A549 treated with RU486 at 1 μM for 4 hours (cell line): ENCODE data around the gene FAM174C. TPM values are rescaled to one million over a fixed set of nuclear protein-coding genes. Genes with fewer than 3 reads are reported as not detected.

Source experiments
- total RNA-seq: library from RNA; stranded (reverse); fragments of 200-300 nt; extraction: Qiagen RNA extraction; gene quantifications from 5 replicates; pipeline ENCODE4 v1.2.3, GENCODE V29; 2022; ENCODE audit warnings: low read depth

The FAM174C gene
- 49.3 to 93.2 TPM (median 86.5 TPM) in 5 replicates for total RNA-seq

DNA sequence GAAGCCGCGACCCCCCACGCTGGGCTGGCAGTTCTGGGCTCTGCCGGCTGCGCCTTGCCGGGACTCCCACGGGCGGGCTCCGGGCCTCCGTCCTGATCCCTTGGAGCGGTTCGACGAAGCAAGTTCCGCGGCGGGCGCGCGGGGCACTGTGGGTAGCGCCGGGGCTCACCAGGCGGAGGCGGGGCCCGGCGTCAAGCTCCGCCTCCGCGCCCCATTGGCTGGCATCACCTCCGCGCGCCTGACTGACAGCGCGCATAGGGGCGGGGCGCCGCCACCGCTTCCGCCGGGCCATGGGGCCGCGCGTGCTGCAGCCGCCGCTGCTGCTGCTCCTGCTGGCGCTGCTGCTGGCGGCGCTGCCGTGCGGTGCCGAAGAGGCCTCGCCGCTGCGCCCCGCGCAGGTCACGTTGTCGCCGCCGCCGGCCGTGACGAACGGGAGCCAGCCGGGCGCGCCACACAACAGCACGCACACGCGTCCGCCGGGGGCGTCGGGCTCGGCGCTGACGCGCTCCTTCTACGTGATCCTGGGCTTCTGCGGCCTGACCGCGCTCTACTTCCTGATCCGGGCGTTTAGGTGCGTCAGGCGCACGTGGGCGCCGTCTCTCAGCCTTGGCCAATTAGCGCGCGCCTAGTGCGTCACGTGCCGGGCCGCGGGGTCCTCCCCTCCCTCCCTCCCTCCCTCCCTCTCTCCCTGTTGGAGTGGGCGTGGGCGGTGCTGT lies at the start of gene FAM174C:
TSS of gene FAM174C (plus strand) at position 271 of the 716 bp plus-strand sequence. CDS start at position 291, 20 bp downstream.

GRCh38 chr19:1237754-1238368 lies 37.5 kb upstream of the FAM174C start, which contains the start of gene CBARP:
CBARP (minus strand) TSS chr19:1238005; CDS start chr19:1236100, 1,905 bp downstream.

DNA sequence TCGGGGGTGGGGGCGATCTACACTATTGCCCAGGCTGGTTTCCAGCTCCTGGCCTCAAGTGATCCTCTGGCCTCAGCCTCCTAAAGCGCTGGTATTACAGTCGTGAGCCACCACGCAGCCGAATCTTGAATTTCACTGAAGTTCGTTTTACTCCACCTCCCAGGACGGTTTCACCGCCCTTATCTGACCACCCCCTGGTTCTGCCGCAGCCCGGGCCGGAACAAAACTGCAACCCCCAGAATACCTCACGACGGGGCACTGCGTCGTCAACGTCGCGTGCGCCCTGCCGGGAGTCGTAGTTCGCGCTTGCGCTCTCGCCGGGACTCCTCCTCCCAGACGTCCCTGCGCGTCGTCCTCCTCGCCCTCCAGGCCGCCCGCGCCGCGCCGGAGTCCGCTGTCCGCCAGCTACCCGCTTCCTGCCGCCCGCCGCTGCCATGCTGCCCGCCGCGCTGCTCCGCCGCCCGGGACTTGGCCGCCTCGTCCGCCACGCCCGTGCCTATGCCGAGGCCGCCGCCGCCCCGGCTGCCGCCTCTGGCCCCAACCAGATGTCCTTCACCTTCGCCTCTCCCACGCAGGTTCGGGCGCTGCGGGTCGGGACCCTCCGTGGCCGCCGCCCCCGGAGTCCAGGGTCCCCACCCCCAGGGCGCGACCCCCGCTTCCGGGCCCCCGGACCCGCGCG lies 33.8 kb upstream of the FAM174C start, which contains the start of gene ATP5F1D:
TSS of gene ATP5F1D (plus strand) at position 335 of the 679 bp plus-strand sequence. CDS start at position 435, 100 bp downstream.

GRCh38 chr19:1248139-1248785 lies 27.1 kb upstream of the FAM174C start, which contains the start of gene MIDN:
MIDN (plus strand) TSS chr19:1248583; CDS start chr19:1250297, 1,714 bp downstream.

GRCh38 chr19:1269065-1269477 lies 6.3 kb upstream of the FAM174C start, which contains the start of gene CIRBP:
CIRBP (plus strand) TSS chr19:1269332; CDS start chr19:1270934, 1,602 bp downstream.

GRCh38 chr19:1285737-1286360 lies 10.5 kb downstream of the FAM174C start, which contains the start of gene EFNA2:
EFNA2 (plus strand) TSS chr19:1285873; CDS start chr19:1286169, 296 bp downstream.

Other genes with a start within 250 kb of the FAM174C start
- 47.8 to 55.7 TPM (median 50.2 TPM) in 5 replicates for gene CNN2, start 248.9 kb upstream of the FAM174C start, total RNA-seq
- gene ABCA7, start 235.4 kb upstream of the FAM174C start, total RNA-seq, result 4.0 to 10.7 TPM (median 9.8 TPM) in 5 replicates
- 0.93 to 2.5 TPM (median 2.2 TPM) in 5 replicates for gene ARHGAP45, start 208.4 kb upstream of the FAM174C start, total RNA-seq
- gene POLR2E, start 180.2 kb upstream of the FAM174C start, total RNA-seq, result 201 to 251 TPM (median 240 TPM) in 5 replicates
- gene GPX4, start 171.5 kb upstream of the FAM174C start, total RNA-seq, result 417 to 514 TPM (median 483 TPM) in 5 replicates
- gene SBNO2, start 101.3 kb upstream of the FAM174C start, total RNA-seq, result 27.5 to 47.3 TPM (median 43.9 TPM) in 5 replicates
- gene STK11, start 69.8 kb upstream of the FAM174C start, total RNA-seq, result 29.9 to 41.2 TPM (median 38.4 TPM) in 5 replicates
- gene CBARP, start 37.5 kb upstream of the FAM174C start, total RNA-seq, result 2.5 to 5.5 TPM (median 3.9 TPM) in 5 replicates
- 84.2 to 179 TPM (median 170 TPM) in 5 replicates for gene ATP5F1D, start 33.8 kb upstream of the FAM174C start, total RNA-seq
- gene MIDN, start 26.9 kb upstream of the FAM174C start, total RNA-seq, result 37.1 to 48.7 TPM (median 42.2 TPM) in 5 replicates
- gene CIRBP, start 6.2 kb upstream of the FAM174C start, total RNA-seq, result 89.7 to 185 TPM (median 104 TPM) in 5 replicates
- 0.95 to 2.7 TPM (median 1.9 TPM) in 5 replicates for gene EFNA2, start 10.3 kb downstream of the FAM174C start, total RNA-seq
- 64.5 to 83.8 TPM (median 67.2 TPM) in 5 replicates for gene NDUFS7, start 108.4 kb downstream of the FAM174C start, total RNA-seq
- 23.9 to 43.1 TPM (median 40.5 TPM) in 5 replicates for gene GAMT, start 126.0 kb downstream of the FAM174C start, total RNA-seq
- gene DAZAP1, start 132.1 kb downstream of the FAM174C start, total RNA-seq, result 85.0 to 111 TPM (median 101 TPM) in 5 replicates
- 1,330 to 2,073 TPM (median 1,926 TPM) in 5 replicates for gene RPS15, start 162.9 kb downstream of the FAM174C start, total RNA-seq
- 0.69 to 2.1 TPM (median 1.3 TPM) in 5 replicates for gene APC2, start 174.6 kb downstream of the FAM174C start, total RNA-seq
- 11.0 to 20.5 TPM (median 16.4 TPM) in 5 replicates for gene C19orf25, start 203.7 kb downstream of the FAM174C start, total RNA-seq
- 0.48 to 1.0 TPM (median 0.92 TPM) in 5 replicates for gene PCSK4, start 214.8 kb downstream of the FAM174C start, total RNA-seq
- 3.8 to 5.9 TPM (median 5.4 TPM) in 5 replicates for gene REEP6, start 215.7 kb downstream of the FAM174C start, total RNA-seq
- 2.6 to 3.8 TPM (median 2.8 TPM) in 5 replicates for gene ADAMTSL5, start 237.5 kb downstream of the FAM174C start, total RNA-seq
- gene PLK5, start 248.5 kb downstream of the FAM174C start, total RNA-seq, result not detected in 5 replicates